Measurements from ENCODE around the gene PIK3R1. TPM values are rescaled to one million over a fixed set of nuclear protein-coding genes. Genes with fewer than 3 reads are reported as not detected.

Gene PIK3R1
- total RNA-seq = 58.8 and 60.0 TPM in 2 replicates

- Mint-ChIP-seq H3K4me1 (ENCODE audit: low read depth) (peaks cover 34% of the 10 kb centered on the region), H3K27me3 (ENCODE audit: low read depth) (peaks cover 6% of the 10 kb centered on the region), H3K27ac (peak within 1 kb of the TSS; percentile 94), H3K36me3 (ENCODE audit: low read depth) (peaks cover 39% of the 10 kb centered on the region), H3K4me3 (ENCODE audit: low read depth) (peak within 1 kb of the TSS; percentile 91), H3K9me3 (peaks cover 20% of the 10 kb centered on the region)
- intact Hi-C loops (cut with micrococcal nuclease) = loop anchor here (1.0 to 10.0 kb wide), 8 partner anchors 35 to 1211 kb away; partner anchors contain the start of genes CCNB1 and CENPH
- peak; percentile 89 for DNase-seq (ENCODE audit: low spot score)
Measured at GRCh38 chr5:68215208-68215897, at the start of gene PIK3R1. Gene PIK3R1 (plus strand): TSS chr5:68215756. CDS start chr5:68226676, 10,920 bp downstream.

DNA sequence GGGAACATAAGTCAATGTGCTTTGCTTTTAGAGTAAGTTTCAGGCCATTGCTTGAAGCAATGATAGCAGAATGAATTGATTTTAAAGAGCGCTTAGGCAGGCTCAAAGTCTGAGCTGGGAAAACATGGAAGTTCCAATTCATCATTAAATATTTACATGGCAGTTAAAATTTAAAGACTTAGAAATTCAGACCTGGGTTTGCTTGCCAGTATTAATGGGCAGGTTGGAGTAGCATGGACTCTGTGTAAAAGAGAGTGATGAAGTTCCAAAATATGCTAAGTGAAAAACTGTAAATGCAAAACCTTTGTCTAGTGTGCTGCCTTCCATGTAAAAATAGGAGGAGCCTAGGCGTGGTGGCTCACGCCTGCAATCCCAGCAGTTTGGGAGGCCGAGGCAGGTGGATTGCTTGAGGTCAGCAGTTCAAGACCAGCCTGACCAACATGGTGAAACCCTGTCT lies 48.3 kb upstream of the PIK3R1 start:
- DNase-seq (ENCODE audit: low spot score) = no peak
- intact Hi-C loops (cut with micrococcal nuclease) = no loop called here
- H3K9me3 Mint-ChIP-seq = no peaks in the 10 kb centered on the region
- no peaks in the 10 kb centered on the region for H3K36me3 Mint-ChIP-seq (ENCODE audit: low read depth)
- H3K27me3 Mint-ChIP-seq (ENCODE audit: low read depth) = peaks cover 7% of the 10 kb centered on the region
- no peak overlapping the region for H3K4me3 Mint-ChIP-seq (ENCODE audit: low read depth)
- H3K4me1 Mint-ChIP-seq (ENCODE audit: low read depth) = peaks cover 3% of the 10 kb centered on the region
- H3K27ac Mint-ChIP-seq = no peak overlapping the region

GRCh38 chr5:68169903-68170302 lies 45.7 kb upstream of the PIK3R1 start:
- peaks cover 7% of the 10 kb centered on the region for H3K27me3 Mint-ChIP-seq (ENCODE audit: low read depth)
- H3K27ac Mint-ChIP-seq = no peak overlapping the region
- no peak for DNase-seq (ENCODE audit: low spot score)
- H3K4me1 Mint-ChIP-seq (ENCODE audit: low read depth) = peaks cover 3% of the 10 kb centered on the region
- H3K9me3 Mint-ChIP-seq = no peaks in the 10 kb centered on the region
- intact Hi-C loops (cut with micrococcal nuclease) = no loop called here
- H3K36me3 Mint-ChIP-seq (ENCODE audit: low read depth) = no peaks in the 10 kb centered on the region
- H3K4me3 Mint-ChIP-seq (ENCODE audit: low read depth) = no peak overlapping the region

DNA sequence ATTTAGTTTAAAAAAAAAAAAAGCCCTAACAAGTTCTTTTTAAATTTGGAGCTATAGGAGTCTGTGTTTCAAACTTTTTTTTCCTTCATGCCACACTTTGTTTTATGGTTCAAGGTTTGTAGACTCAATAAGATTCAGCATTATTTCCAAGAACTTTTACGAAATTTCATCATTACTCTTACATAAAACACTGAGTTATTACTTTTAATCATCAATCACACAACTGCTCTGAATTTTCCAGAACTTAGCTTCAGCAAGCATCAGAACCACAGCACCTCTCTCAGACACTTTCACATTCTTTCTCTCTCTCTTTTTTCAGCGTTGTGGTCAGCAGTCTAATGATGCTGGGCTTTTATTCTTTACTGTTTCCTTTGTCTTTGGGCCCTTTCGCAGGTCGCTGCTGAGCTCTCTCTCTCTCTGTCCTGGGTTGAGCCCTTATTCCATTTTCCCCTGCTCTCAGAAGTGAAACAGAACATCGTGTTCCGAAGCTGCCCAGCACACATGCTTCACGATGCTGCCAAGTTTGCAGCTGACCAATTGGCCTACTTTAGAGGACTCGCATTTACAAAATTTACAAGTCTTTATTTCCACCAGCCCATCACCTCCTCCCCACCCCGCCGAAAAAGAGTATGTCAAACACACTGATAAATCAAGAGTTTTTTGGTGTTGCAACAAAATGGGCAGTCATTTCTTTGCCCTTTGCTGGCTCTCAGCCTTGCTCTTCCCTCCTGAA lies 44.6 kb upstream of the PIK3R1 start:
- Mint-ChIP-seq H3K36me3 (ENCODE audit: low read depth) (no peaks in the 10 kb centered on the region), H3K9me3 (no peaks in the 10 kb centered on the region), H3K4me3 (ENCODE audit: low read depth) (no peak overlapping the region), H3K4me1 (ENCODE audit: low read depth) (peaks cover 3% of the 10 kb centered on the region), H3K27ac (no peak overlapping the region), H3K27me3 (ENCODE audit: low read depth) (peaks cover 5% of the 10 kb centered on the region)
- intact Hi-C loops (cut with micrococcal nuclease) = no loop called here
- no peak for DNase-seq (ENCODE audit: low spot score)

- no peak overlapping the region for H3K27ac Mint-ChIP-seq
- H3K9me3 Mint-ChIP-seq = no peaks in the 10 kb centered on the region
- no peak for DNase-seq (ENCODE audit: low spot score)
- H3K27me3 Mint-ChIP-seq (ENCODE audit: low read depth) = peaks cover 5% of the 10 kb centered on the region
- intact Hi-C loops (cut with micrococcal nuclease) = no loop called here
- no peaks in the 10 kb centered on the region for H3K36me3 Mint-ChIP-seq (ENCODE audit: low read depth)
- H3K4me3 Mint-ChIP-seq (ENCODE audit: low read depth) = no peak overlapping the region
- H3K4me1 Mint-ChIP-seq (ENCODE audit: low read depth) = no peaks in the 10 kb centered on the region
Measured at GRCh38 chr5:68172314-68172713, 43.2 kb upstream of the PIK3R1 start.

DNA sequence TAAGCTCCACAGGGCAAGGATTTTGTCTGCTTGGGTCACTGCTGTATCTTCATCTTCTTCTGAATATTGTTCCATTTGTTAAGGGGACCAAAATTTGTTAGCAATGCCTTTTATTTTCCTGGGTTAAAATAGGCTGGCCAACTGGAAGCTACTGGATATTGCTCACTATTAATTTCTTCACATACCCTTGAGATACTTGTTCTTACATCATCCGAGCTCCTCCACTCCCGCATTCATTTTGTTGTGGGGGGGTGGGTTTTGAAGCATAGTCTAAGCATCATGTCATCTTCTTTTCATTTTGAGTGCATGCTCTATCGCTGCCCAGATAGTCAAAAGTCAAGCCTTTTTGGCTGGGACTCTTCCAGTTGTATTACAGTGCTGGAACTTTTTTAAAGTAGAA lies 42.5 kb upstream of the PIK3R1 start:
- Mint-ChIP-seq H3K27me3 (ENCODE audit: low read depth) (peaks cover 5% of the 10 kb centered on the region), H3K9me3 (no peaks in the 10 kb centered on the region), H3K27ac (no peak overlapping the region), H3K36me3 (ENCODE audit: low read depth) (no peaks in the 10 kb centered on the region), H3K4me1 (ENCODE audit: low read depth) (no peaks in the 10 kb centered on the region), H3K4me3 (ENCODE audit: low read depth) (no peak overlapping the region)
- no peak for DNase-seq (ENCODE audit: low spot score)
- intact Hi-C loops (cut with micrococcal nuclease) = no loop called here

DNA sequence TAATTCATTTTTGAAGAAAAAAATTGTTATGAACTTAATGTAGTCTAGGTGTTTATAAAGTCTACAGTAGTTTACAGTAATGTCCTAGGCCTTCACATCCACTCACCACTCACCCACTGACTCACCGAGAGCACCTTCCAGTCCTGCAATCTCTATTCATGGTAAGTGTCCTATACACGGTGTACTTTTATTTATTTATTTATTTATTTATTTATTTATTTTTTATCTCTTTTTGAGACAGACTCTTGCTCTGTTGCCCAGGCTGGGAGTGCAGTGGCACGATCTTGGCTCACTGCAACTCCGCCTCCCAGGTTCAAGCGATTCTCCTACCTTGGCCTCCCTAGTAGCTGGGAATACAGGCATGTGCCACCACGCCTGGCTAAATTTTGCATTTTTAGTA lies 39.3 kb upstream of the PIK3R1 start:
- H3K4me1 Mint-ChIP-seq (ENCODE audit: low read depth) = peaks cover 4% of the 10 kb centered on the region
- H3K4me3 Mint-ChIP-seq (ENCODE audit: low read depth) = no peak overlapping the region
- no peak for DNase-seq (ENCODE audit: low spot score)
- intact Hi-C loops (cut with micrococcal nuclease) = no loop called here
- no peaks in the 10 kb centered on the region for H3K9me3 Mint-ChIP-seq
- no peak overlapping the region for H3K27ac Mint-ChIP-seq
- H3K27me3 Mint-ChIP-seq (ENCODE audit: low read depth) = no peaks in the 10 kb centered on the region
- no peaks in the 10 kb centered on the region for H3K36me3 Mint-ChIP-seq (ENCODE audit: low read depth)

- H3K27me3 Mint-ChIP-seq (ENCODE audit: low read depth) = no peaks in the 10 kb centered on the region
Measured at GRCh38 chr5:68176802-68177479, 38.6 kb upstream of the PIK3R1 start.

GRCh38 chr5:68177676-68178075 lies 37.9 kb upstream of the PIK3R1 start:
- Mint-ChIP-seq H3K9me3 (no peaks in the 10 kb centered on the region), H3K36me3 (ENCODE audit: low read depth) (no peaks in the 10 kb centered on the region), H3K4me3 (ENCODE audit: low read depth) (no peak overlapping the region), H3K27me3 (ENCODE audit: low read depth) (no peaks in the 10 kb centered on the region), H3K4me1 (ENCODE audit: low read depth) (peaks cover 8% of the 10 kb centered on the region), H3K27ac (no peak overlapping the region)
- intact Hi-C loops (cut with micrococcal nuclease) = no loop called here
- no peak for DNase-seq (ENCODE audit: low spot score)

More at GRCh38 chr5:68176802-68177479, 38.6 kb upstream of the PIK3R1 start:
- no peak overlapping the region for H3K4me3 Mint-ChIP-seq (ENCODE audit: low read depth)
- H3K9me3 Mint-ChIP-seq = no peaks in the 10 kb centered on the region
- intact Hi-C loops (cut with micrococcal nuclease) = no loop called here
- no peaks in the 10 kb centered on the region for H3K36me3 Mint-ChIP-seq (ENCODE audit: low read depth)
- DNase-seq (ENCODE audit: low spot score) = no peak
- peaks cover 5% of the 10 kb centered on the region for H3K4me1 Mint-ChIP-seq (ENCODE audit: low read depth)
- no peak overlapping the region for H3K27ac Mint-ChIP-seq

- Mint-ChIP-seq H3K4me3 (ENCODE audit: low read depth) (no peak overlapping the region), H3K27ac (no peak overlapping the region)
Measured at GRCh38 chr5:68178579-68178978, 37.0 kb upstream of the PIK3R1 start.

GRCh38 chr5:68180121-68181038 lies 35.2 kb upstream of the PIK3R1 start:
- no peak overlapping the region for H3K27ac Mint-ChIP-seq
- intact Hi-C loops (cut with micrococcal nuclease) = no loop called here
- no peaks in the 10 kb centered on the region for H3K27me3 Mint-ChIP-seq (ENCODE audit: low read depth)
- DNase-seq (ENCODE audit: low spot score) = no peak
- H3K4me3 Mint-ChIP-seq (ENCODE audit: low read depth) = no peak overlapping the region
- H3K36me3 Mint-ChIP-seq (ENCODE audit: low read depth) = no peaks in the 10 kb centered on the region
- peaks cover 8% of the 10 kb centered on the region for H3K4me1 Mint-ChIP-seq (ENCODE audit: low read depth)
- no peaks in the 10 kb centered on the region for H3K9me3 Mint-ChIP-seq

More at GRCh38 chr5:68178579-68178978, 37.0 kb upstream of the PIK3R1 start:
- Mint-ChIP-seq H3K36me3 (ENCODE audit: low read depth) (no peaks in the 10 kb centered on the region), H3K27me3 (ENCODE audit: low read depth) (no peaks in the 10 kb centered on the region), H3K9me3 (no peaks in the 10 kb centered on the region), H3K4me1 (ENCODE audit: low read depth) (peaks cover 8% of the 10 kb centered on the region)
- no peak for DNase-seq (ENCODE audit: low spot score)
- intact Hi-C loops (cut with micrococcal nuclease) = no loop called here

DNA sequence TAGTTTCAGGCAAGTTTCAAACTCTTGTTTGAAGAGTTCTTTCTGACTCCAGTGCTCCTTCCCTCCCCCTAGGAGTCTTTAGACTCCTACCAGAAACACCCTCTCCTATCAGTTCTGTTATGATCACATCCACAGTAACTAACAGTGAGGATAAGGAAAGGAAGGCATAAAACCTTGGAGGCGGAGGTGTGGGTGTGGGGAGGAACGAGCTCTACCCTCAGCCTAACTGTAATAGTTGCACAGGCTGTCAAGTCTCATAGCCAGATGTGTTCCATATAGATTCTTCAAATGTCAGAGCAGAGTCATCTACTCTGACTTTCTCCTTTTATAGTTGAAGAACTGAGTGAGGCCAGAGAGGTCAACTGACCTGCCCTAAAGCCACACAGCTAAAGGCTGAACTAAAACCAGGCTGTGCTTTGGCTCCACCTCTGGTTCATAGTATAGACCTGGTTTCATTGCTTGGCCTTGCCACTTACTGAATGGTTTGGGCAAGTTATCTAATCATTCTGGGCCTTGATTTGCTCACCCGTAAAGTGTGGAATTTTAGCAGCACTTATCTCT lies 34.4 kb upstream of the PIK3R1 start:
- H3K27ac Mint-ChIP-seq = no peak overlapping the region
- no peaks in the 10 kb centered on the region for H3K36me3 Mint-ChIP-seq (ENCODE audit: low read depth)
- no peak for DNase-seq (ENCODE audit: low spot score)
- H3K4me1 Mint-ChIP-seq (ENCODE audit: low read depth) = peaks cover 8% of the 10 kb centered on the region
- H3K27me3 Mint-ChIP-seq (ENCODE audit: low read depth) = no peaks in the 10 kb centered on the region
- H3K9me3 Mint-ChIP-seq = no peaks in the 10 kb centered on the region
- intact Hi-C loops (cut with micrococcal nuclease) = no loop called here
- no peak overlapping the region for H3K4me3 Mint-ChIP-seq (ENCODE audit: low read depth)

Measured in activated T-helper 2 cell treated with anti-CD3 and anti-CD28 coated beads, Interferon-gamma antibody, Interleukin-2, Interleukin-4, amounts not matched to agents 10 μg/mL and 5 μg/mL and 100 μg/mL, durations not matched to agents 14 hours and 24 hours and 36 hours (primary cell).